ENCODE results near the gene PANX2.

PANX2 gene

DNA sequence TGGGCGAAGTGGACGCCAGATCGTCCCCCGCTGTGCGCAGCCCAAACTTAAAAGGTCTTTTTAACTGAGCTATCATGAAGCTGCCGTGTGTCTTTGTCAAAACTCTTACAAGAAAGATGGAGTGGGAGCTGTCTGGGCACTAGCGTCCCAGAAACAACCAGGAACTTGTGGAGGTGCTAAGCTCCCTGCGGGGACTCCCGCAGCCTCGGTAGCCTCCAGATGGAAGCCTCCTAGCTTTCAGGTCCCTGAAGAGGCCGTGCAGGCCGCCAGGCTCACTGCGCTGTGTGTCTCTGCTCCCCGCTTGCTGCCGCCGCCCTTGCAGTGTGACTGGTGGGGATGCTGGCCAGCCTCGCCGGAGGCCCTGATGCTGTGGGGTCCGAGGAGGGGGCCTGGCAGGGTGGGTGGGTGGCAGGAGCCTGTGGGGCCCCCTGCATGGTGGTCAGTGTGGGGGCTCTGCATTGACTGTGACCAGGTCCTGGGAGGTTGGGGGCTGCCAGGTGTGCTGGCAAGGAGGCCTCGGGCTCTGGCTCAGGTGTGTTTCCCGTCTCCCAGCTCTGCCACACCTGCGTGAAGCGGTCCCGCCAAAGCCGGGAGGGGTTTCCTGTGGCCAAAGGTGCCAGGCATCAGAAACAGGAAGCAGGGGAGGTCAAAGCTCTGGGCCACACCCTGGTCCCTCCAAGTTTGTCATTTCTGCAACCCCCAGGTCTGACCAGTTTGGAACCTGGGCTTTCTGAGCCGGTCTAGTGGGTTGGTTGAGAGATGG, 16.4 kb downstream of the PANX2 start:
- peak overlapping the region; percentile 67 for H3K4me3 ChIP-seq (ENCODE audit: low read depth, low read length)
- TF ChIP-seq, protein P1, sequence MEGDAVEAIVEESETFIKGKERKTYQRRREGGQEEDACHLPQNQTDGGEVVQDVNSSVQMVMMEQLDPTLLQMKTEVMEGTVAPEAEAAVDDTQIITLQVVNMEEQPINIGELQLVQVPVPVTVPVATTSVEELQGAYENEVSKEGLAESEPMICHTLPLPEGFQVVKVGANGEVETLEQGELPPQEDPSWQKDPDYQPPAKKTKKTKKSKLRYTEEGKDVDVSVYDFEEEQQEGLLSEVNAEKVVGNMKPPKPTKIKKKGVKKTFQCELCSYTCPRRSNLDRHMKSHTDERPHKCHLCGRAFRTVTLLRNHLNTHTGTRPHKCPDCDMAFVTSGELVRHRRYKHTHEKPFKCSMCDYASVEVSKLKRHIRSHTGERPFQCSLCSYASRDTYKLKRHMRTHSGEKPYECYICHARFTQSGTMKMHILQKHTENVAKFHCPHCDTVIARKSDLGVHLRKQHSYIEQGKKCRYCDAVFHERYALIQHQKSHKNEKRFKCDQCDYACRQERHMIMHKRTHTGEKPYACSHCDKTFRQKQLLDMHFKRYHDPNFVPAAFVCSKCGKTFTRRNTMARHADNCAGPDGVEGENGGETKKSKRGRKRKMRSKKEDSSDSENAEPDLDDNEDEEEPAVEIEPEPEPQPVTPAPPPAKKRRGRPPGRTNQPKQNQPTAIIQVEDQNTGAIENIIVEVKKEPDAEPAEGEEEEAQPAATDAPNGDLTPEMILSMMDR (IDR thresholded peaks at IDR 0.05; ENCODE audit: insufficient read depth, low read length, missing control alignments) = no peak
- ChIA-PET CTCF (interaction anchor here (0.6 to 1.2 kb wide), 4 partner anchors 16 to 155 kb away, joined by 3 read pairs; no protein-coding TSS in a partner anchor), POLR2A (no interaction called here)
- DNase-seq (ENCODE audit: low read depth, low spot score) = no peak

DNA sequence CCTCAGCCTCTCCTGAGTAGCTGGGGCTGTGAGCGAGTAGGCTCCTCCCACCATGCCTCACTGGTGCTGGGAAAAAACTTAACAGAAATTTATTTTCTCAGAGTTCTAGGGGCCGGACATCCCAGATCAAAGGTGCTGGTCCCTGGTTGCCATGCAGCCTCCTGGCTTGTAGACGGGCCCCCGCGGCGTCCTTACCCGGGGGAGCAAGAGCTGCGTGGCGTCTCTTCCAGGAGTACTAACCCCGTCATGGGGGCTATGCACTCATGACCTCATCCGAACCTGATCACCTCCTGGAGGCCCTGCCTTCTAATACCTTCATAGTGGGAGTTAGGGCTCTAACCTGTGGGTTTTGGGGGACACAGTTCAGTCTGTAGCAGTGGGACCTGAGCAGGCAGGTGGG, 17.8 kb downstream of the PANX2 start:
- TF ChIP-seq, protein P1 (IDR thresholded peaks at IDR 0.05; ENCODE audit: insufficient read depth, low read length, missing control alignments) = no peak
- H3K4me3 ChIP-seq (ENCODE audit: low read depth, low read length) = no peak overlapping the region
- POLR2A ChIA-PET = no interaction called here
- DNase-seq (ENCODE audit: low read depth, low spot score) = no peak
- CTCF ChIA-PET = interaction anchor here (1.2 kb wide), 1 partner anchor 153 kb away, joined by 3 read pairs; no protein-coding TSS in a partner anchor

DNA sequence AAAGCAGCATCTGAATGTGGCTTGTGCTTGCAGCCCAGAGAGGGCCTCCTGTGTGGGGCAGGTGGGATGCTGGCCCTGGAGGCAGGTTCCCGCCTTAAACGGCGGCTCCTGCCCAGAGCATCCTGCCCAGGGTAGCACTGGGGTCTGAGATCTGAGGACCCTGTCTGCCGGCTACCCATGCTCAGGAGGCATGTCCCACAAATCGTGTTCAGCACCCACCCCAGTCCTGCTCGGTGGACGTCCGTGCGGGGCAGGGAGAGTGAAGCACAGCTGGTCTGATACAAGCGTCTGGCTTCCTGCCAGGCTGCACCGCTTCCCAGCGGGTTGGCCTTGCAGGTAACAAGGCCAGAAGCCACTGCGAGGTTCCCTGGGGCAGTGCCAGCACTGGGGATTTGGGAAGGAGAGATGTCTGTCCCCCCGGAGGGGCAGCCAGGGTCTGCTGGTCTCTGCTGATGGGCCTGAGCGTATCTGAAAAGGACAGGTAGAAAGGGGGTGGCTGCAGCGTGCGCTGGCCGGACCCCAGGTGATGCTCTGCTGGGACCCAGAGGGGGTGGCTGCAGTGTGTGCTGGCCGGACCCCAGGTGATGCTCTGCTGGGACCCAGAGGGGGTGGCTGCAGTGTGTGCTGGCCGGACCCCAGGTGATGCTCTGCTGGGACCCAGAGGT, 18.8 kb downstream of the PANX2 start:
- TF ChIP-seq, protein P1 (IDR thresholded peaks at IDR 0.05; ENCODE audit: insufficient read depth, low read length, missing control alignments) = no peak
- ChIA-PET POLR2A (no interaction called here), CTCF (interaction anchor here (1.5 kb wide), 2 partner anchors 41 to 258 kb away, joined by 3 to 4 read pairs; no protein-coding TSS in a partner anchor)
- DNase-seq (ENCODE audit: low read depth, low spot score) = no peak
- no peak overlapping the region for H3K4me3 ChIP-seq (ENCODE audit: low read depth, low read length)

DNA sequence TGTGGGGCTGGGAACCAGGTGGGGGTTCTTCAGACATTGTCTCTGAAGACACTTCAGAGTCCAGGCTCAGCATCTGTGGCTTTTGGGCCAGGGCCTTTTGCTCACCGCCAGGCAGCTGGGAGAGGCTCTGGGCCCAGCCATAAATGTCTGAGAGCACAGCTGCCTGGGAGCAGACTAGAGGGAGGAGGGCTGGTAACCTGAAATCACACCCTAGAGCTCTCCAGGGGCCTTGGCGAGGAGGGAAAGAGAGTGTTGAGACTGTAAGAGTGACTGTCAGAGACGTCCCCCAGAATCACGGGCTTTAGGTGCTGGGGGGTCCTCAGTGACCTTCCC, 19.3 kb downstream of the PANX2 start:
- no peak for DNase-seq (ENCODE audit: low read depth, low spot score)
- ChIA-PET POLR2A (no interaction called here), CTCF (interaction anchor here (1.5 kb wide), 2 partner anchors 41 to 259 kb away, joined by 3 to 4 read pairs; no protein-coding TSS in a partner anchor)
- no peak overlapping the region for H3K4me3 ChIP-seq (ENCODE audit: low read depth, low read length)
- TF ChIP-seq, protein P1 (IDR thresholded peaks at IDR 0.05; ENCODE audit: insufficient read depth, low read length, missing control alignments) = no peak

DNA sequence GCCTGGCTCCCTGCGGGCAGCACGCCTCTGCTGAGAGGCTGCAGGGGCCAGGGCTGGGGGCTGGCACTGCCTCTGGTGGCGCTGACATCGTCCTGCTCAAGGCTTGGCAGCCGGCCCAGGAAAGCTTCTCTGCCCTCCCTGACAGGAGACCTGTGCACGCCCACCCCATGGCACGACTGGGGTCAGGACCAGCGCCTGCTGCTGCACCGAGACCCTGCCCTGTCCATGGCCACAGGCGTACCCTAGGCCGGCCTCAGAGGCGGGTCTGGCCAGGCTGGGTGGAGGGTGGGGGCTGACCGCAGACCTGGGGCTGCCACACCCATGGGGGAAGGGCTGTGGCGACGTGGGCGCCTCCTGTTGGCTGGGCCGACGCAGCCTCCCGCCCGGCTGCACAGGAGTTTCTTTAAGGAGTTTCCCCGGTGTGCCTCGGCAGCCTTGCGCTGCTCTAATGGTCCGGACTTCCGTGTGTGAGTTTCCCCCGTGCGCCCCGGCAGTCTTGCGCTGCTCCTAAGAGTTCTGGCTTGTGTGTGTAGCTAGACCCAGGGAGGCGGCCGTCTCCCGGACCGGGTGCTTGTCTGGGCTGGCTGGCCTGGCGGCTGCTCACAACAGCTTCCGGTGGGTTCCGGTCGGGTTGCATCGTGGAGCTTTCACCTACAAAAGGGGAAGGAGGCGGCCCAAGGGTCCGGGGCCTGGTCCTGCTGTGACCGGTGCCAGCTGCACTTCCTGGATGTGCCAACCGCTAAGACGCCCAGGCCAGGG, 19.8 kb downstream of the PANX2 start:
- ChIA-PET POLR2A (no interaction called here), CTCF (interaction anchor here (1.0 to 1.5 kb wide), 4 partner anchors 11 to 259 kb away, joined by 3 to 5 read pairs (median 4); no protein-coding TSS in a partner anchor)
- TF ChIP-seq, protein P1 (IDR thresholded peaks at IDR 0.05; ENCODE audit: insufficient read depth, low read length, missing control alignments) = peak; percentile 27
- H3K4me3 ChIP-seq (ENCODE audit: low read depth, low read length) = peak overlapping the region; percentile 20
- DNase-seq (ENCODE audit: low read depth, low spot score) = no peak

Measured in AG04449 (cell line).